DND-41 (cell line): ENCODE data around the gene PDXP.
"Not testable (repeated sequence)": the region's sequence is repeated elsewhere in the genome, so short reads cannot be mapped to it uniquely, and the experiment has no call there.

ENCODE experiments used
- ATAC-seq: fragments of 200-7000 bp; cut with Tn5 transposase; 3 replicates; pipeline ENCODE4 v1.9.1; 2021; ENCODE audit warnings: low read depth; ENCODE audit not compliant: insufficient read depth
- DNase-seq: peaks from one replicate; pipeline ENCODE4 v3.0.0-alpha.2; 2020
- H2AFZ ChIP-seq: 2 replicates; pipeline ENCODE4 v1.6.0; 2012; ENCODE audit warnings: low read depth, low read length
- H3K27ac ChIP-seq: 2 replicates; pipeline ENCODE4 v1.5.1; 2012; ENCODE audit warnings: low read length, inconsistent platforms
- H3K27me3 ChIP-seq: fragments of 200-600 bp; sonication (generic); 2 replicates; pipeline ENCODE4 v1.6.0; 2012; ENCODE audit warnings: low read length, mild to moderate bottlenecking, inconsistent platforms; ENCODE audit not compliant: insufficient read depth, poor library complexity
- H3K36me3 ChIP-seq: 2 replicates; pipeline ENCODE4 v1.5.1; 2012; ENCODE audit warnings: low read length, inconsistent platforms; ENCODE audit not compliant: insufficient read depth
- H3K4me1 ChIP-seq: 2 replicates; pipeline ENCODE4 v1.5.1; 2012; ENCODE audit warnings: mild to moderate bottlenecking, low read length; ENCODE audit not compliant: insufficient read depth
- H3K4me2 ChIP-seq: 2 replicates; pipeline ENCODE4 v1.6.0; 2012; ENCODE audit warnings: mild to moderate bottlenecking, moderate library complexity, low read length, inconsistent platforms; ENCODE audit not compliant: insufficient read depth
- H3K4me3 ChIP-seq, 2 experiments: fragments of 200-600 bp in 1 of 2; shearing (Covaris generic) in 1 of 2; 2 replicates each; pipeline ENCODE4 v1.5.1; 2012 to 2016; ENCODE audit warnings: inconsistent platforms in 2 of 2, low read length in 2 of 2, mild to moderate bottlenecking in 2 of 2, low read depth in 1 of 2, moderate library complexity in 1 of 2
- H3K79me2 ChIP-seq: 2 replicates; pipeline ENCODE4 v1.6.0; 2012; ENCODE audit warnings: low read length, inconsistent platforms; ENCODE audit not compliant: insufficient read depth
- H3K9ac ChIP-seq: 2 replicates; pipeline ENCODE4 v1.6.0; 2012; ENCODE audit warnings: low read depth, mild to moderate bottlenecking, inconsistent platforms, low read length, moderate library complexity
- H3K9me3 ChIP-seq: 2 replicates; pipeline ENCODE4 v1.5.1; 2012; ENCODE audit warnings: low read length, moderate library complexity, mild to moderate bottlenecking, inconsistent platforms; ENCODE audit not compliant: insufficient read depth, severe bottlenecking
- H4K20me1 ChIP-seq: 2 replicates; pipeline ENCODE4 v1.6.0; 2012; ENCODE audit warnings: low read length; ENCODE audit not compliant: insufficient read depth
- EZH2 ChIP-seq: IDR thresholded peaks from 3 replicates; pipeline ENCODE4 v1.6.1; 2012; ENCODE audit warnings: borderline replicate concordance, low read depth, mild to moderate bottlenecking, moderate library complexity, low read length, inconsistent platforms; ENCODE audit not compliant: severe bottlenecking
- TF ChIP-seq, protein P1 (sequence below): IDR thresholded peaks from 2 replicates; pipeline ENCODE4 v1.5.1; 2012; ENCODE audit warnings: borderline replicate concordance, low read length, moderate library complexity, mild to moderate bottlenecking; ENCODE audit not compliant: poor library complexity, severe bottlenecking; ENCODE audit errors: extremely low read depth

The PDXP gene, protein sequence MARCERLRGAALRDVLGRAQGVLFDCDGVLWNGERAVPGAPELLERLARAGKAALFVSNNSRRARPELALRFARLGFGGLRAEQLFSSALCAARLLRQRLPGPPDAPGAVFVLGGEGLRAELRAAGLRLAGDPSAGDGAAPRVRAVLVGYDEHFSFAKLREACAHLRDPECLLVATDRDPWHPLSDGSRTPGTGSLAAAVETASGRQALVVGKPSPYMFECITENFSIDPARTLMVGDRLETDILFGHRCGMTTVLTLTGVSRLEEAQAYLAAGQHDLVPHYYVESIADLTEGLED

DNA sequence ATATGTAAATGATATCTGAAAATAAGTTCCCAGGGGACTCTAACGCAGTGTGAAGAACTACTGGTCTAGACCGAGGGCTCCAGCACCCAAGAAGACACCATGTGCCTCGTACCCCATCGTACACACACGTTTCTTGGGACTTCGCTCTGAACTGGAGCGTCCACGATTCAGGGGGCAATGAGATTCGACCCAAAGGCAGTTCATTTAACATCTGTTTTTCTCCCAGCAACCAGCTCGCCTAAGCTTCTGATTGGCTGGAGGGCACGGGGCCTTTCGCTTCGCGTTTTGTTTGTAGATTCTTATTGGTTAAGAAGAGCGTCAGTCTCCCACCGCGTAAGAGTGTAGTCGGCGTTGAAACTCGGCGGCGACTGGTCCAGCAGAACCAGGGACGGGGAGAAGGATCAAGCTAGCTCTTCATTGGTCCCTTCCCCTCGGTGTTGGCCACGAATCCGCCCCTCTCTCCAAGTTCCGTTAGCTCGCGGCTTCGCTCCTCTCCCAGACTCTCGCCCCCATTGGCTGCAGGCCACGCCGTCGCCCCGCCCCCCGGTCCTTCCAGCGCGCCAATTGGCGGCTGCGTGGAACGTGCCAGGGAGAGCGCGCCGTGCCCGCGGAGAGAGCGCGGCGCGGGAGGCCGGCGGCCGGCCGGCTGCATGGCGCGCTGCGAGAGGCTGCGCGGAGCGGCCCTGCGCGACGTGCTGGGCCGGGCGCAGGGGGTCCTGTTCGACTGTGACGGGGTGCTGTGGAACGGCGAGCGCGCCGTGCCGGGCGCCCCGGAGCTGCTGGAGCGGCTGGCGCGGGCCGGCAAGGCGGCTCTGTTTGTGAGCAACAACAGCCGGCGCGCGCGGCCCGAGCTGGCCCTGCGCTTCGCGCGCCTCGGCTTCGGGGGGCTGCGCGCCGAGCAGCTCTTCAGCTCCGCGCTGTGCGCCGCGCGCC is at the start of gene PDXP:
TSS of gene PDXP (plus strand) at position 591 of the 933 bp plus-strand sequence. CDS start at position 651, 60 bp downstream.
- Histone ChIP-seq H3K4me1 (peaks cover 43% of the 10 kb centered on the region), H3K27ac (peak within 1 kb of the TSS; percentile 93), H3K27me3 (no peaks in the 10 kb centered on the region), H3K4me3 (peak within 1 kb of the TSS; percentile 57 to 99), H3K9me3 (no peaks in the 10 kb centered on the region), H2AFZ (peak within 1 kb of the TSS; percentile 95), H3K79me2 (peaks cover 53% of the 10 kb centered on the region), H4K20me1 (peaks cover 39% of the 10 kb centered on the region), H3K36me3 (peaks cover 33% of the 10 kb centered on the region), H3K9ac (peak within 1 kb of the TSS; percentile 92), H3K4me2 (peak within 1 kb of the TSS; percentile 97)
- DNase-seq = peak; percentile 99
- TF ChIP-seq EZH2 = no peak
- TF ChIP-seq, protein P1, sequence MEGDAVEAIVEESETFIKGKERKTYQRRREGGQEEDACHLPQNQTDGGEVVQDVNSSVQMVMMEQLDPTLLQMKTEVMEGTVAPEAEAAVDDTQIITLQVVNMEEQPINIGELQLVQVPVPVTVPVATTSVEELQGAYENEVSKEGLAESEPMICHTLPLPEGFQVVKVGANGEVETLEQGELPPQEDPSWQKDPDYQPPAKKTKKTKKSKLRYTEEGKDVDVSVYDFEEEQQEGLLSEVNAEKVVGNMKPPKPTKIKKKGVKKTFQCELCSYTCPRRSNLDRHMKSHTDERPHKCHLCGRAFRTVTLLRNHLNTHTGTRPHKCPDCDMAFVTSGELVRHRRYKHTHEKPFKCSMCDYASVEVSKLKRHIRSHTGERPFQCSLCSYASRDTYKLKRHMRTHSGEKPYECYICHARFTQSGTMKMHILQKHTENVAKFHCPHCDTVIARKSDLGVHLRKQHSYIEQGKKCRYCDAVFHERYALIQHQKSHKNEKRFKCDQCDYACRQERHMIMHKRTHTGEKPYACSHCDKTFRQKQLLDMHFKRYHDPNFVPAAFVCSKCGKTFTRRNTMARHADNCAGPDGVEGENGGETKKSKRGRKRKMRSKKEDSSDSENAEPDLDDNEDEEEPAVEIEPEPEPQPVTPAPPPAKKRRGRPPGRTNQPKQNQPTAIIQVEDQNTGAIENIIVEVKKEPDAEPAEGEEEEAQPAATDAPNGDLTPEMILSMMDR = no peak
- peak; percentile 98 for ATAC-seq

DNA sequence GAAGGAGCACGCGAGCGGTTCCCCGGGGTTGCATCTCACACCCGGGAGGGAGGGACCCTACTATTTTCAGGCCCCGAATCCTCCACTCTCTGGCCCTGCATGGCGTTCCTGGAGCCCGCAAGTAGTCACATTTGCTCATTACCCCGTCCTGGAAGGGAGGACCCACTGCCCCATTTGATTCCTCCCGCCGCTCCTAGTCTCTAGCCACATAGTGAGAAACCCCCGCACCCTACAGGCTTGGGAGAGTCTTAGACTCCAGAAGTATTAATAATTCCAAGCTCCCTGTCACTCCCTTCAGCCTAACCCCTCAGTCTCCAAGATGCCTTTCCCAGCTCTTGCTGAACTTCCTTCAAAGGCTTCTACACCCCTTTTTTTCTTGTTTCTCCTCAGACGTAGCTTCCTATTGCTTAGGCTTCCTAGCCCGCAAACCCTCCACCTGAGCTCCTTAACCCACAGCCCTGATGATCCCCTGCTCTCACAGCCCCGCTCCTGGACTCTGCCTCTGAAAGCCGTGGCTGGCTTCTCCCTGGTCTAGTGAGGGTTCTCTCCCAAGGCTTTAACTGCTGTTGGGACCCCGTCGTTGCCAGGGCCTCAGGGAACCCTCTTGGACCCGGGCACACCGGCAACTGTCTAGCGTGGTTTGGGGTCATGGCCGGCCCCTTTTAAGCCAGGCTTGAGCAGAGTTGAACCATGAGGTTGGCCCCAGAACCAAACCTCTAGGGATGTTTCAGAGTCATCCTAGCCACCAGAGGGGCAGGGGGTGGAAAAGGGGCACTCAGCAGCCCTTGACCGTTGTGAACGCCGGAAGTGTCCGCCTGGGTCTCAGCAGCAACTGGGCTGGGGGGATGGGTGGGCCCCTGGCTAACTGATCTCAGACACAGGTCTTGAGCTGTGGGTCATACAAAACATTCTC is 49.0 kb upstream of the PDXP start:
- ATAC-seq (no peak; the same call in 2 of the 3 replicates), DNase-seq (peak; percentile 29)
- TF ChIP-seq EZH2 = no peak
- TF ChIP-seq, protein P1 = no peak
- H3K9ac ChIP-seq = peak overlapping the region; percentile 93
- peak overlapping the region; percentile 84 for H3K27ac ChIP-seq
- no peaks in the 10 kb centered on the region for H3K9me3 ChIP-seq
- peak overlapping the region; percentile 83 for H2AFZ ChIP-seq
- H3K4me3 ChIP-seq = peak overlapping the region; percentile 88 to 90
- H3K36me3 ChIP-seq = peaks cover 17% of the 10 kb centered on the region
- peak overlapping the region; percentile 94 for H3K4me2 ChIP-seq
- peaks cover 54% of the 10 kb centered on the region for H3K4me1 ChIP-seq
- no peaks in the 10 kb centered on the region for H3K27me3 ChIP-seq
- peaks cover 25% of the 10 kb centered on the region; the same call in 1 of the 2 replicates for H4K20me1 ChIP-seq
- peaks cover 37% of the 10 kb centered on the region for H3K79me2 ChIP-seq

GRCh38 chr22:37610153-37610475 is 48.4 kb upstream of the PDXP start:
- peaks cover 48% of the 10 kb centered on the region for H3K4me1 ChIP-seq
- ATAC-seq, H3K9me3 ChIP-seq, H2AFZ ChIP-seq, DNase-seq, H3K27me3 ChIP-seq: not testable (repeated sequence)
- H3K9ac ChIP-seq = peak overlapping the region; percentile 93
- peak overlapping the region; percentile 88 to 90; a peak in 3 of 4 replicates for H3K4me3 ChIP-seq
- H3K4me2 ChIP-seq = peak overlapping the region; percentile 94
- H3K36me3 ChIP-seq = peaks cover 22% of the 10 kb centered on the region
- H3K79me2 ChIP-seq = peaks cover 37% of the 10 kb centered on the region
- H4K20me1 ChIP-seq = peaks cover 25% of the 10 kb centered on the region; the same call in 1 of the 2 replicates
- peak overlapping the region; percentile 84; the same call in 1 of the 2 replicates for H3K27ac ChIP-seq
